Prostate gland (tissue), 2 donors: ENCODE results near the gene FBXO45.

Experiments
- CTCF ChIP-seq, 4 experiments: fragments of 200-600 bp in 2 of 4; fragments of 450-650 bp in 2 of 4; sonication (generic) in 2 of 4; IDR thresholded peaks; 1 replicate in 3 of 4; 2 replicates in 1 of 4; pipeline ENCODE4 v1.5.1; 2016 to 2019; ENCODE audit warnings: antibody characterized with exemption in 4 of 4, mild to moderate bottlenecking in 2 of 4, moderate library complexity in 2 of 4
- POLR2A ChIP-seq: fragments of 450-650 bp; IDR thresholded peaks from one replicate; pipeline ENCODE4 v1.6.1; 2016; ENCODE audit warnings: antibody characterized with exemption, mild to moderate bottlenecking
- POLR2AphosphoS5 ChIP-seq: sonication (generic); formaldehyde crosslinking; IDR thresholded peaks from one replicate; pipeline ENCODE4 v1.6.1; 2017; ENCODE audit warnings: antibody characterized with exemption

DNA sequence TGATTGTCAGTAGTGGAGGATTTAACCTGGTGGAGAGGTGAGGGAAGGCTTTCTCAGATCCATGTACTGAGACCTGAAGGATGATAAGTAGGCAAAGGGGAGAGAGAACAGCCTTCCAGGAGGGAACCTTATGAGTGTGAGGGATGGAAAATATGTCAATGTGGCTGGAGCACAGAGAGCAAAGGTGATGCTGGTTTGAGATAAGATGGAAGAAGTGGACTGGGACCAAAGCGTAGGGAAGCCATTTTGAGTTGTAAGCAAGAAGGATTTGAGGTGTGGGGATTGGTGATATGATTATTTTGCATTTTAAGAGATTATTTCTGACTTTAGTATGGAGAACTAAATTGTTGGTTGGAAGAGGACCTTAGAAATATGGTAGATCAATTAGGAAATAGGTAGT lies 3.9 kb downstream of the FBXO45 start:
- TF ChIP-seq CTCF (IDR thresholded peaks at IDR 0.05) (no peak), POLR2A (no peak), POLR2AphosphoS5 (no peak)
